KMS-11 (cell line): ENCODE data around the gene MCRIP2.

Experiments used
- H2AFZ ChIP-seq: fragments of 200-600 bp; sonication (generic); 2 replicates; pipeline ENCODE4 v1.6.1; 2016; ENCODE audit warnings: antibody characterized with exemption, mixed run types, low read depth
- H3K27ac ChIP-seq: fragments of 200-600 bp; sonication (generic); 2 replicates; pipeline ENCODE4 v1.6.1; 2016; ENCODE audit warnings: mild to moderate bottlenecking, mixed run types
- H3K27me3 ChIP-seq: fragments of 200-600 bp; sonication (generic); 2 replicates; pipeline ENCODE4 v1.6.1; 2017; ENCODE audit warnings: mild to moderate bottlenecking, low read depth, mixed run types, moderate library complexity; ENCODE audit not compliant: insufficient read depth
- H3K36me3 ChIP-seq: fragments of 200-600 bp; sonication (generic); 2 replicates; pipeline ENCODE4 v1.6.1; 2017; ENCODE audit warnings: mild to moderate bottlenecking, mixed run types; ENCODE audit not compliant: insufficient read depth
- H3K4me1 ChIP-seq: fragments of 200-600 bp; sonication (generic); 2 replicates; pipeline ENCODE4 v1.6.1; 2016; ENCODE audit warnings: mild to moderate bottlenecking, low read depth, mixed run types; ENCODE audit not compliant: poor library complexity, severe bottlenecking
- H3K4me2 ChIP-seq: fragments of 200-600 bp; sonication (generic); 2 replicates; pipeline ENCODE4 v1.7.0; 2016; ENCODE audit warnings: mild to moderate bottlenecking, mixed run types
- H3K4me3 ChIP-seq: fragments of 200-600 bp; sonication (generic); IDR thresholded peaks from 2 replicates; pipeline ENCODE4 v1.6.1; 2017; ENCODE audit warnings: low read depth, low read length, mixed read lengths; ENCODE audit not compliant: insufficient read depth
- H3K79me2 ChIP-seq: fragments of 200-600 bp; sonication (generic); 2 replicates; pipeline ENCODE4 v1.6.1; 2016; ENCODE audit warnings: low read depth, mixed run types; ENCODE audit not compliant: insufficient read depth
- H3K9ac ChIP-seq: fragments of 200-600 bp; sonication (generic); 2 replicates; pipeline ENCODE4 v1.6.1; 2016; ENCODE audit warnings: mild to moderate bottlenecking, mixed run types
- H4K20me1 ChIP-seq: fragments of 200-600 bp; sonication (generic); 2 replicates; pipeline ENCODE4 v1.6.1; 2016; ENCODE audit warnings: mild to moderate bottlenecking, mixed run types; ENCODE audit not compliant: insufficient read depth
- CTCF ChIP-seq: fragments of 200-600 bp; sonication (generic); conservative IDR thresholded peaks from 2 replicates; pipeline ENCODE4 v1.6.1; 2017; ENCODE audit warnings: low read depth, mild to moderate bottlenecking, antibody characterized with exemption, low read length, moderate library complexity, mixed read lengths

Gene MCRIP2

GRCh38 chr16:678209-678857 is 36.7 kb downstream of the MCRIP2 start:
- H3K36me3 ChIP-seq: no peaks in the 10 kb centered on the region; the same call in 1 of the 2 replicates
- H3K9ac ChIP-seq: no peak overlapping the region
- no peak overlapping the region for H3K27ac ChIP-seq
- no peaks in the 10 kb centered on the region for H3K4me1 ChIP-seq
- peaks cover 18% of the 10 kb centered on the region for H3K79me2 ChIP-seq
- no peak overlapping the region for H3K4me2 ChIP-seq
- TF ChIP-seq CTCF: no peak
- H2AFZ ChIP-seq: no peak overlapping the region
- no peaks in the 10 kb centered on the region for H3K27me3 ChIP-seq
- H4K20me1 ChIP-seq: no peaks in the 10 kb centered on the region
- H3K4me3 ChIP-seq: no peak overlapping the region

- peaks cover 18% of the 10 kb centered on the region for H3K79me2 ChIP-seq
- H3K9ac ChIP-seq: no peak overlapping the region
- H3K27me3 ChIP-seq: no peaks in the 10 kb centered on the region
- no peaks in the 10 kb centered on the region for H4K20me1 ChIP-seq
- H2AFZ ChIP-seq: no peak overlapping the region
- H3K27ac ChIP-seq: no peak overlapping the region
- no peaks in the 10 kb centered on the region; the same call in 1 of the 2 replicates for H3K36me3 ChIP-seq
- H3K4me1 ChIP-seq: no peaks in the 10 kb centered on the region
- H3K4me2 ChIP-seq: no peak overlapping the region
- no peak for TF ChIP-seq CTCF
- H3K4me3 ChIP-seq: no peak overlapping the region
Observed at GRCh38 chr16:678858-679813, 37.5 kb downstream of the MCRIP2 start.

GRCh38 chr16:679814-680624 is 38.4 kb downstream of the MCRIP2 start, which contains the start of gene STUB1:
STUB1 (plus strand) TSS chr16:680410; CDS start chr16:680526, 116 bp downstream.
- Histone ChIP-seq H4K20me1 (no peaks in the 10 kb centered on the region), H3K36me3 (no peaks in the 10 kb centered on the region; the same call in 1 of the 2 replicates), H3K4me3 (no peak within 1 kb of the TSS), H3K27me3 (no peaks in the 10 kb centered on the region), H3K27ac (peak within 1 kb of the TSS; percentile 44; the same call in 1 of the 2 replicates), H3K79me2 (peaks cover 18% of the 10 kb centered on the region), H3K4me2 (peak within 1 kb of the TSS; percentile 91), H2AFZ (peak within 1 kb of the TSS; percentile 69), H3K9ac (peak within 1 kb of the TSS; percentile 55; the same call in 1 of the 2 replicates), H3K4me1 (no peaks in the 10 kb centered on the region)
- TF ChIP-seq CTCF: no peak

GRCh38 chr16:680625-680945 is 39.0 kb downstream of the MCRIP2 start:
- Histone ChIP-seq H3K4me3 (no peak overlapping the region), H3K36me3 (no peaks in the 10 kb centered on the region; the same call in 1 of the 2 replicates), H3K4me1 (no peaks in the 10 kb centered on the region), H3K27me3 (no peaks in the 10 kb centered on the region), H4K20me1 (no peaks in the 10 kb centered on the region), H3K27ac (peak overlapping the region; percentile 44; the same call in 1 of the 2 replicates), H3K9ac (peak overlapping the region; percentile 55; the same call in 1 of the 2 replicates), H2AFZ (peak overlapping the region; percentile 69), H3K4me2 (peak overlapping the region; percentile 91), H3K79me2 (peaks cover 18% of the 10 kb centered on the region)
- TF ChIP-seq CTCF: no peak
